Trophoblast cell (in vitro differentiated cells and primary cell): Measurements from ENCODE around the gene OGFOD1.
A peak's percentile ranks its signal among the peaks of the same experiment; 100 is the strongest.

ENCODE experiments used
- DNase-seq, 2 donors: peaks; one replicate each; pipeline ENCODE4 v3.0.0-alpha.2; 2016
- H2AFZ ChIP-seq: 2 replicates; pipeline ENCODE4 v1.6.1; 2013; ENCODE audit warnings: low read length, moderate library complexity, mild to moderate bottlenecking; ENCODE audit not compliant: insufficient read depth, poor library complexity
- H2AK5ac ChIP-seq: 2 replicates; pipeline ENCODE4 v1.6.1; 2013; ENCODE audit warnings: mild to moderate bottlenecking, low read length
- H2BK120ac ChIP-seq: 2 replicates; pipeline ENCODE4 v1.6.1; 2013; ENCODE audit warnings: low read length, mild to moderate bottlenecking, moderate library complexity; ENCODE audit not compliant: insufficient read depth, poor library complexity
- H2BK12ac ChIP-seq: 2 replicates; pipeline ENCODE4 v1.6.1; 2013; ENCODE audit warnings: mild to moderate bottlenecking, low read length, moderate library complexity
- H2BK5ac ChIP-seq: 2 replicates; pipeline ENCODE4 v1.6.1; 2013; ENCODE audit warnings: low read length, low read depth, moderate library complexity, mild to moderate bottlenecking; ENCODE audit not compliant: poor library complexity
- H3K14ac ChIP-seq: 2 replicates; pipeline ENCODE4 v1.6.1; 2013; ENCODE audit warnings: mild to moderate bottlenecking, low read length
- H3K18ac ChIP-seq: 2 replicates; pipeline ENCODE4 v1.6.1; 2013; ENCODE audit warnings: mild to moderate bottlenecking, low read length
- H3K23ac ChIP-seq: 2 replicates; pipeline ENCODE4 v1.6.1; 2013; ENCODE audit warnings: low read length
- H3K27ac ChIP-seq: 2 replicates; pipeline ENCODE4 v1.5.1; 2013; ENCODE audit warnings: low read depth, mild to moderate bottlenecking, inconsistent platforms, low read length, moderate library complexity
- H3K27me3 ChIP-seq: 2 replicates; pipeline ENCODE4 v1.6.1; 2013; ENCODE audit warnings: inconsistent platforms, mild to moderate bottlenecking, low read length, moderate library complexity; ENCODE audit not compliant: insufficient read depth
- H3K36me3 ChIP-seq, 2 experiments: 1 replicate in 1 of 2; 2 replicates in 1 of 2; pipeline ENCODE4 v1.6.1; 2013; ENCODE audit warnings: low read length in 2 of 2, mild to moderate bottlenecking in 2 of 2, moderate library complexity in 1 of 2; ENCODE audit not compliant: insufficient read depth in 2 of 2, control insufficient read depth in 1 of 2
- H3K4ac ChIP-seq: 2 replicates; pipeline ENCODE4 v1.6.1; 2013; ENCODE audit warnings: low read depth, mild to moderate bottlenecking, low read length, moderate library complexity
- H3K4me1 ChIP-seq, 2 experiments: 1 replicate in 1 of 2; 2 replicates in 1 of 2; pipeline ENCODE4 v1.6.1; 2013; ENCODE audit warnings: low read length in 2 of 2, mild to moderate bottlenecking in 2 of 2, moderate library complexity in 1 of 2; ENCODE audit not compliant: insufficient read depth in 2 of 2, control insufficient read depth in 1 of 2
- H3K4me2 ChIP-seq: 2 replicates; pipeline ENCODE4 v1.6.1; 2013; ENCODE audit warnings: inconsistent platforms, mild to moderate bottlenecking, low read length, moderate library complexity
- H3K4me3 ChIP-seq: 2 replicates; pipeline ENCODE4 v1.5.1; 2013; ENCODE audit warnings: mild to moderate bottlenecking, low read depth, low read length, inconsistent platforms
- H3K79me1 ChIP-seq: one replicate; pipeline ENCODE4 v1.6.1; 2013; ENCODE audit warnings: low read length
- H3K79me2 ChIP-seq: 2 replicates; pipeline ENCODE4 v1.6.1; 2013; ENCODE audit warnings: low read length, mild to moderate bottlenecking; ENCODE audit not compliant: control insufficient read depth, insufficient read depth, poor library complexity
- H3K9ac ChIP-seq: 2 replicates; pipeline ENCODE4 v1.6.1; 2013; ENCODE audit warnings: mild to moderate bottlenecking, low read length
- H3K9me3 ChIP-seq: 2 replicates; pipeline ENCODE4 v1.6.1; 2013; ENCODE audit warnings: low read depth, mild to moderate bottlenecking, control low read depth, inconsistent platforms, low read length; ENCODE audit not compliant: insufficient read depth
- H4K12ac ChIP-seq: 2 replicates; pipeline ENCODE4 v1.6.1; 2013; ENCODE audit warnings: low read depth, mild to moderate bottlenecking, low read length, moderate library complexity
- H4K8ac ChIP-seq: 2 replicates; pipeline ENCODE4 v1.6.1; 2013; ENCODE audit warnings: low read depth, mild to moderate bottlenecking, low read length, moderate library complexity
- H4K91ac ChIP-seq: one replicate; pipeline ENCODE4 v1.6.1; 2013; ENCODE audit warnings: low read depth, mild to moderate bottlenecking, low read length, moderate library complexity
- WGBS: extraction: QIAGEN DNeasy Blood & Tissue Kit; methylation state at CpG from one replicate; pipeline ENCODE4 v1.1.7; 2013; ENCODE audit warnings: missing lambda C conversion rate; ENCODE audit not compliant: insufficient read length, insufficient coverage; ENCODE audit errors: extremely low coverage; 5-methylcytosine and 5-hydroxymethylcytosine counted together

Gene OGFOD1

GRCh38 chr16:56448005-56448404 lies 3.3 kb upstream of the OGFOD1 start:
- no peak overlapping the region for H3K27ac ChIP-seq
- H3K9ac ChIP-seq = no peak overlapping the region
- no peak overlapping the region for H3K18ac ChIP-seq
- no peak overlapping the region for H4K91ac ChIP-seq
- H3K9me3 ChIP-seq = no peaks in the 10 kb centered on the region
- H3K79me1 ChIP-seq = peaks cover 4% of the 10 kb centered on the region
- H3K79me2 ChIP-seq = peaks cover 9% of the 10 kb centered on the region
- H2BK5ac ChIP-seq = no peak overlapping the region
- H3K4me2 ChIP-seq = no peak overlapping the region
- no peak overlapping the region for H2BK120ac ChIP-seq
- H3K4ac ChIP-seq = no peak overlapping the region
- no peak overlapping the region for H2AFZ ChIP-seq
- no peak for DNase-seq
- no peak overlapping the region for H4K12ac ChIP-seq
- H3K4me1 ChIP-seq = peaks cover 8 to 12% of the 10 kb centered on the region in 2 experiments
- no peak overlapping the region for H2AK5ac ChIP-seq
- H3K23ac ChIP-seq = no peak overlapping the region
- no peak overlapping the region for H3K4me3 ChIP-seq
- H3K14ac ChIP-seq = no peak overlapping the region
- no peaks in the 10 kb centered on the region for H3K27me3 ChIP-seq
- H2BK12ac ChIP-seq = no peak overlapping the region
- no peak overlapping the region for H4K8ac ChIP-seq
- peaks cover 4 to 10% of the 10 kb centered on the region in 2 experiments for H3K36me3 ChIP-seq

- Histone ChIP-seq H3K4me2 (peak overlapping the region; percentile 67), H3K4me1 (peaks cover 8 to 12% of the 10 kb centered on the region in 2 experiments), H3K14ac (peak overlapping the region; percentile 28), H3K27ac (no peak overlapping the region), H2BK5ac (peak overlapping the region; percentile 11), H3K79me2 (peaks cover 9% of the 10 kb centered on the region), H3K9me3 (no peaks in the 10 kb centered on the region), H4K12ac (peak overlapping the region; percentile 51), H3K36me3 (peaks cover 3 to 8% of the 10 kb centered on the region in 2 experiments), H3K23ac (no peak overlapping the region), H2BK120ac (peak overlapping the region; percentile 24), H3K18ac (peak overlapping the region; percentile 20), H3K4ac (peak overlapping the region; percentile 51), H2AK5ac (no peak overlapping the region), H4K91ac (peak overlapping the region; percentile 65), H4K8ac (peak overlapping the region; percentile 87), H2BK12ac (no peak overlapping the region), H3K4me3 (peak overlapping the region; percentile 100), H3K9ac (peak overlapping the region; percentile 99), H3K27me3 (no peaks in the 10 kb centered on the region), H2AFZ (peak overlapping the region; percentile 38), H3K79me1 (peaks cover 4% of the 10 kb centered on the region)
- no CpG with 5 or more reads among the region's 18 CpGs for WGBS
- DNase-seq = no peak
Observed at GRCh38 chr16:56450275-56450985, 924 bp upstream of the OGFOD1 start.

- no CpG with 5 or more reads among the region's 31 CpGs for whole genome bisulfite sequencing
- peak overlapping the region; percentile 29 for H3K14ac ChIP-seq
- H3K4me3 ChIP-seq = peak overlapping the region; percentile 97
- H2AK5ac ChIP-seq = no peak overlapping the region
- no peak overlapping the region for H4K12ac ChIP-seq
- peak overlapping the region; percentile 70 for H2AFZ ChIP-seq
- H3K9me3 ChIP-seq = no peaks in the 10 kb centered on the region
- peaks cover 3 to 8% of the 10 kb centered on the region in 2 experiments for H3K36me3 ChIP-seq
- no peak overlapping the region for H2BK5ac ChIP-seq
- peak; percentile 17 to 34 for DNase-seq
- peaks cover 8 to 12% of the 10 kb centered on the region in 2 experiments for H3K4me1 ChIP-seq
- peak overlapping the region; percentile 0 for H4K91ac ChIP-seq
- H2BK120ac ChIP-seq = peak overlapping the region; percentile 28
- peaks cover 4% of the 10 kb centered on the region for H3K79me1 ChIP-seq
- H4K8ac ChIP-seq = peak overlapping the region; percentile 57
- H3K9ac ChIP-seq = peak overlapping the region; percentile 81
- peak overlapping the region; percentile 65 for H3K4ac ChIP-seq
- H3K4me2 ChIP-seq = peak overlapping the region; percentile 66
- no peak overlapping the region for H3K23ac ChIP-seq
- no peak overlapping the region for H3K18ac ChIP-seq
- H3K79me2 ChIP-seq = peaks cover 9% of the 10 kb centered on the region
- no peak overlapping the region for H2BK12ac ChIP-seq
- peak overlapping the region; percentile 24 for H3K27ac ChIP-seq
- no peaks in the 10 kb centered on the region for H3K27me3 ChIP-seq
Observed at GRCh38 chr16:56451753-56452689, 667 bp downstream of the OGFOD1 start.

- Histone ChIP-seq H3K4me2 (no peak overlapping the region), H2BK120ac (no peak overlapping the region), H4K8ac (no peak overlapping the region), H3K9me3 (no peaks in the 10 kb centered on the region), H2AK5ac (no peak overlapping the region), H4K91ac (no peak overlapping the region), H3K9ac (no peak overlapping the region), H3K27ac (no peak overlapping the region), H3K79me1 (no peaks in the 10 kb centered on the region), H3K14ac (no peak overlapping the region), H3K36me3 (peaks cover 9 to 17% of the 10 kb centered on the region in 2 experiments), H3K23ac (no peak overlapping the region), H3K18ac (no peak overlapping the region), H3K4me3 (no peak overlapping the region), H3K79me2 (no peaks in the 10 kb centered on the region), H3K4ac (no peak overlapping the region), H2AFZ (no peak overlapping the region), H4K12ac (no peak overlapping the region), H2BK12ac (no peak overlapping the region), H2BK5ac (no peak overlapping the region), H3K4me1 (no peaks in the 10 kb centered on the region), H3K27me3 (no peaks in the 10 kb centered on the region)
- WGBS = no CpG with 5 or more reads among the region's 6 CpGs
- DNase-seq = no peak
Observed at GRCh38 chr16:56457927-56458470, 6.6 kb downstream of the OGFOD1 start.
